Esophagus squamous epithelium (tissue), 4 donors: ENCODE measurements around the gene ADGRG1.

Source experiments
- CTCF ChIP-seq, 6 experiments: fragments of 450-650 bp in 4 of 6; fragments of 200-600 bp in 2 of 6; sonication (generic) in 2 of 6; IDR thresholded peaks; one replicate each; pipeline ENCODE4 v1.5.1; 2016 to 2019; ENCODE audit warnings: antibody characterized with exemption in 6 of 6, mild to moderate bottlenecking in 4 of 6, moderate library complexity in 4 of 6
- POLR2A ChIP-seq, 4 donors: fragments of 450-650 bp; IDR thresholded peaks; one replicate each; pipeline ENCODE4 v1.6.1; 2017; ENCODE audit warnings: antibody characterized with exemption in 4 of 4, mild to moderate bottlenecking in 4 of 4, moderate library complexity in 3 of 4

DNA sequence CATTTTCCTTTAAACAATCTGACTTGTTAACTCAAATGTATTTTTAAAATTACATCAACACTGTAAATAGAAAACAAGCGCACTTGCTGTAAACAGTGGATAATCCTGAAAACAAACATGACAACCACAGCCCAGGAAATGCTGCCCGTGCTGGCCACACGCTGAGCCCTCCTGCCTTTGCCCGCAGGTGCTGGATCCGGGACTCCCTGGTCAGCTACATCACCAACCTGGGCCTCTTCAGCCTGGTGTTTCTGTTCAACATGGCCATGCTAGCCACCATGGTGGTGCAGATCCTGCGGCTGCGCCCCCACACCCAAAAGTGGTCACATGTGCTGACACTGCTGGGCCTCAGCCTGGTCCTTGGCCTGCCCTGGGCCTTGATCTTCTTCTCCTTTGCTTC, 33.1 kb downstream of the ADGRG1 start:
- no peak for TF ChIP-seq POLR2A (IDR thresholded peaks at IDR 0.05)
- no peak for TF ChIP-seq CTCF (IDR thresholded peaks at IDR 0.05)
